ENCODE measurements around the gene ACTA1. TPM values are rescaled to one million over a fixed set of nuclear protein-coding genes. Genes with fewer than 3 reads are reported as not detected.
A peak's percentile ranks its signal among the peaks of the same experiment; 100 is the strongest.
"Not testable (repeated sequence)": the region's sequence is repeated elsewhere in the genome, so short reads cannot be mapped to it uniquely, and the experiment has no call there.

The ACTA1 gene
- total RNA-seq, 1 experiment from 2014 or later: not detected

- no peak for DNase-seq (ENCODE audit: low spot score)
Observed at GRCh38 chr1:229409616-229410369, 24.1 kb downstream of the ACTA1 start.

- peak; percentile 35 for DNase-seq (ENCODE audit: low spot score)
Observed at GRCh38 chr1:229408458-229409037, 25.3 kb downstream of the ACTA1 start.

- no peak for DNase-seq (ENCODE audit: low spot score)
Observed at GRCh38 chr1:229407206-229408026, 26.5 kb downstream of the ACTA1 start.

GRCh38 chr1:229406798-229407197, 27.1 kb downstream of the ACTA1 start:
- DNase-seq (ENCODE audit: low spot score): no peak

GRCh38 chr1:229403573-229403972, 30.3 kb downstream of the ACTA1 start:
- DNase-seq (ENCODE audit: low spot score): no peak

GRCh38 chr1:229402993-229403392, 30.9 kb downstream of the ACTA1 start:
- no peak for DNase-seq (ENCODE audit: low spot score)

GRCh38 chr1:229402329-229402728, 31.6 kb downstream of the ACTA1 start:
- DNase-seq (ENCODE audit: low spot score): not testable (repeated sequence)

GRCh38 chr1:229397762-229398161, 36.1 kb downstream of the ACTA1 start:
- no peak for DNase-seq (ENCODE audit: low spot score)

- no peak for DNase-seq (ENCODE audit: low spot score)
Observed at GRCh38 chr1:229396585-229397206, 37.2 kb downstream of the ACTA1 start.

GRCh38 chr1:229394517-229394916, 39.4 kb downstream of the ACTA1 start:
- DNase-seq (ENCODE audit: low spot score): not testable (repeated sequence)

- DNase-seq (ENCODE audit: low spot score): no peak
Observed at GRCh38 chr1:229392936-229393335, 41.0 kb downstream of the ACTA1 start.

- DNase-seq (ENCODE audit: low spot score): no peak
Observed at GRCh38 chr1:229390130-229390529, 43.8 kb downstream of the ACTA1 start.

GRCh38 chr1:229388897-229389580, 44.9 kb downstream of the ACTA1 start:
- no peak for DNase-seq (ENCODE audit: low spot score)

- DNase-seq (ENCODE audit: low spot score): no peak
Observed at GRCh38 chr1:229385853-229386456, 47.9 kb downstream of the ACTA1 start.

- no peak for DNase-seq (ENCODE audit: low spot score)
Observed at GRCh38 chr1:229384822-229385221, 49.1 kb downstream of the ACTA1 start.

- DNase-seq (ENCODE audit: low spot score): peak; percentile 33
Observed at GRCh38 chr1:229383961-229384360, 49.9 kb downstream of the ACTA1 start.

- DNase-seq (ENCODE audit: low spot score): no peak
Observed at GRCh38 chr1:229383188-229383587, 50.7 kb downstream of the ACTA1 start.
